GM19043 (cell line): Measurements from ENCODE around the gene ATP10A.

Experiments used
- ATAC-seq: cut with Tn5 transposase; IDR thresholded peaks from one replicate; pipeline ENCODE4 v1.9.1; 2021; ENCODE audit warnings: low read depth; ENCODE audit not compliant: unreplicated experiment

ATP10A gene

GRCh38 chr15:25690673-25691543 lies 172.2 kb downstream of the ATP10A start:
- ATAC-seq = no peak

DNA sequence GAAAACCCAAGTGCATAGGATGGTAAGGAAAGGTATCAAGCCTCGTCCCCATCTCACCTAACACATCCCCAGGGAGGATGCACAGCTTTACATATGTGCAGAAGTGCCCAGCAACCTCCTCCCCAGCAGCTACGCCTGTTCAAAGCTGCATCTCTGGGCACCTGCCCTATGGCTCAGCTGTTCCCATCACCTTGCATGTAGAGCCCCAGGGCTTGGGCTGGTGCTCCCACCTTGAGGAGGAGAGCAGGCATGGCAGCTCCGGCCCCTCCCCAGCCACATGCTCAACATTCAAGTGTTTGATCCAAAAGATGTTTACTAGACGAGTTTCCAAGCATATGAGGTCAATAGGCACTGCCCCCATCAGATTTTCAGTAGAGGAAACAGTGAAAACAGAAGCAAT lies 173.5 kb downstream of the ATP10A start:
- ATAC-seq = no peak

GRCh38 chr15:25688166-25688565 lies 175.0 kb downstream of the ATP10A start:
- ATAC-seq = no peak

- ATAC-seq = no peak
Observed at GRCh38 chr15:25687689-25688088, 175.4 kb downstream of the ATP10A start.

DNA sequence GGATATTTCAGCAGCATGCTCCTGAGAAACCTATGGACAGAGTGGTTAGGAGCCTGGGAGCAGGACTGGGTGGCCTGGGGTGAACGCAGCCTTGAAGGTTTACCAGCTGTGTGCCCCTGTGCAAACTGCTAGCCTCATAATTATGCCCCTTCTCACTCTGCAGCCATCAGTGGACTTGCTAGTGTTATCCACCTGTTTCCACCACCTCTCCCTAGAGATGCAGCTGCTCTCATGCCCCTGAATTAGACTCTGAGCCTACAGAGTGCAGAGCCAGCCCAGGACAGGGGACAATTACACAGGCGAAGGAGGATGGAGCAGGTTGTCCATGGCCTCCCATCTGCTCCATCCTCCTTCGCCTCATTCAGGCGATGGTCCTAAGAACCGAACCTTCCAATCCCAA lies 175.9 kb downstream of the ATP10A start:
- ATAC-seq = no peak

GRCh38 chr15:25686780-25687179 lies 176.3 kb downstream of the ATP10A start:
- no peak for ATAC-seq

DNA sequence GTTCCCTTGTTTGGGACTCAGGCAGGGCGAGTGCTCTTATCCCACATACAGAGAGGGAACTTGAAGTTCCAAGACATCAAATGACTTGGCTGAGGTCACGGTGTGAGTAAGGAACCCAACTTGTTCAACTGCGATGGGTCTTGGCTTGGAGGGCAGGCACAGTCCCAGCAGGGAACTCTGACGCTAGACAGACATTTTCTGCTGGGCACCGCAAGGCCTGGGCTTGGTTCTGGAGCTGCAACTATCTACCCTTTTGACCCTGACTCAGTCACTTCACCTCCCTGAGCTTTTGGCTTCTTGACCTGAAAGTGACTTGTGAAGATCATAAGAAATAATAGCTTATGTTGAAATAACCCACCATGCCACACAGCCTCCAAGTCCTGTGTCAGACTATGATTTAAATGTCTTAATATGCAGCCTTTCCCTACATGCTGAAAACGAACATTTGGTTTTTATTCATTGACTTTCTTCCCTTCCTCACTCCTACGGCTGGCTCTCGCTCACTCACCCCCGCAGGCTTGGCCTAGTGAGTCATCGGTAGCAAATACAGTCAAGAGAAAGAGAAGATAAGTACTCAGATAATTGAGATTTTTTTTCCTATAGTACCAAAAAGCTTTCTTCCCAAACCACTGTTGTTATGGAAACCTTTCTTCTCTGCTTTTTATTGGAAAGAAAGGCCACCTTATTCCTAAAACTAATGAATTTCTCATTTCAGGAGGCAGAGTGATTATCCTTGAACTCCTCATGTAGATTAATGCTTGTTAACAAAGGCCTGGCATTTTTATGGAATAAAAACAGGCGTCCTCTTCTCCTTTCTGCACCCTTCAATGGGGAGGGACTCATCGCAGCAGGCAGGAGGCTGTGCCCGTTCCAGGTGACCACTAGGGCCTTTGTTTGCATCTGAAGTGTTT lies 178.4 kb downstream of the ATP10A start:
- no peak for ATAC-seq

GRCh38 chr15:25683911-25684310 lies 179.2 kb downstream of the ATP10A start:
- ATAC-seq = no peak

GRCh38 chr15:25683415-25683814 lies 179.7 kb downstream of the ATP10A start:
- no peak for ATAC-seq

DNA sequence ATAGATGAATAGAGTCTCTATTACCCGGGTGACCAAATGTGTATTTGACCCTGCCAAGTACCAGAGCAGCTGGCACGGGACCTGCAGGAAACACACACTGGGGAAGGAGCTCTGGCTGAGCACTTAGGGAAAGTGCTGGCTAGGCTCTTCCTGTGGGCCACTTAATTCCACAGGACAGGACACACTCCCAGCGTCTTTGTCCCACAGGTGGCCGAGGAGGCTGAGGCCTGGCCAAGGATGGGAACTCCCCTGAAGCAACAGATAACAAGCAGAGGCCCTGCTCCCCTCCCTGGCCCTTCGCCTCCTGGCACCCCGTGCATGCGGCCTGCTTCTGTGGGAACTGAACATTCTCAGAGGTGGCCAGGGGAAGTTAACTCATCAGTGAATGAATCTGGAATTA lies 180.8 kb downstream of the ATP10A start:
- no peak for ATAC-seq

- no peak for ATAC-seq
Observed at GRCh38 chr15:25680686-25681025, 182.5 kb downstream of the ATP10A start.

- ATAC-seq = no peak
Observed at GRCh38 chr15:25679964-25680685, 183.0 kb downstream of the ATP10A start.

- no peak for ATAC-seq
Observed at GRCh38 chr15:25679492-25679891, 183.6 kb downstream of the ATP10A start.

- ATAC-seq = no peak
Observed at GRCh38 chr15:25678500-25678855, 184.6 kb downstream of the ATP10A start.

DNA sequence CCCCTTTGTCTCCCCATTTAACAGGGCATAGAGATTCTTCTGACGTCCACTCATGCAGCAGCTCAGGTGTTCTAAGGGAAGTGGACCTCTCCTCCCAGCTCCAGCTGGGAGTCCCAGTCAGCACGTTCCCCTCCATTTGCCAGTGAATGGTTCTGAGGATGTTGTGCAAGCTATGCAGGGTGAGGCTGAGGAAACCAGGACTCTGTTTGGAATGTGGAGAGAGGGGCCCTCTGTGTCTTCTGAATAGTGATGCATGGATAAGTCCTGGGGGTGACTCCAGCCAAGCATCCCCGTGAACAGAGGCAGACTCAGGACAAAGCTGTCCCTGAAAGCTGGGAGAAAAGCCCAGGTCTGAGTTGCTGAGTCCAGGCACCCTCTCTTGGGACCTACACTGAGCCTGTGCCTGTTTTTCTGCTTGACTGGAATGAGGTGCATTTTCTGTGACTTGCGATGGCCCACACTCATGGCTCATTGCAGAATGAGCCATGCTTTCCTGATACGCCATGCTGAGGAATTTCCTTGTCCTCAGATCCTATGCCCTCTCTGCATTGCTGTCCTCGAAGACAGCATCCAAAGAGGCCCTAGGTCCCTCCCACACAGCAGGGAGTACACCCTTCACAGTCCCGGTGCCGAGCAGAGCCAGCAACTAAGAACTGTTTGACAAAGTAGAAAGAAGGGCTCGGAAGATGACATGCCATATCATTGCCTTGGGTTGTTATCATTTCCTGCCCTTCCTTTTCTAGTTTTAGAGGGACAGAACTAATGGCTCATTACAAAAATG lies 185.2 kb downstream of the ATP10A start:
- ATAC-seq = no peak

DNA sequence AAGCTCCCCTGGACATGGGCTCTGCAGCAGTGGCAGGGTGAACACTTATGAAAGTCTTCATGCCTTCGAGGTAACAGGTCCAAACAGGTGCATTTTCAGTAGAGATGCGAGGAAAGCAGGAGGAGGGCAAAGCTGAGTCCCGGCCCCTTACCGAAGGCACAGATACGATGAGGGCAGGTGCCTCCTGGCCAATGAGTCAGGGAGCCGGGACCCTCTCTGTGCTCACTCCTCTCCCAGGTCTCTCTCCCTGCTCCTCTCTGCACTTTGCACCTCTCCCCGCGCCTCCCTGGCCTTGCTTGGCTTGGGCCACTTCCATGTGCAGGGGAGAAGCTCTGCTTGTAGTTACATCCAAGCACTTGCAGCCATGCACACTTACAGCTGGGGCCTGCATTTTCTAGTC lies 187.1 kb downstream of the ATP10A start:
- no peak for ATAC-seq

DNA sequence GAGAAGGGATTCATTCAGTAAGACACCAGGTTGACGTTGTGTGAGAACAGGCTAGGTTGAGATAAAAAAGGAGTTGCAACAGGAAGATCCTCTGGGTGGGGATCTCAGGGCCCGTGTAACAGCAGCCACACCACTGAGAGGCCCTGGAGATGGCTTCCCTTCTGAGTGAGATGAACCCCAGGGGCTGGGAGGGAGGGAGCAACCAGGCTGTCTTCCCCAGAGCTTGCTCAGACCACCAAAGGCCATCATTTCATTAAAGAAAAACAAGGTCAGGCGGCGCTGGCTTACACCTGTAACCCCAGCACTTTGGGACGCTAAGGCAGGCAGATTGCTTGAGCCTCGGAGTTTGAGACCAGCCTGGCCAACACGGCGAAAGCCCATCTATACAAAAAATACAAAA lies 187.7 kb downstream of the ATP10A start:
- ATAC-seq = no peak

DNA sequence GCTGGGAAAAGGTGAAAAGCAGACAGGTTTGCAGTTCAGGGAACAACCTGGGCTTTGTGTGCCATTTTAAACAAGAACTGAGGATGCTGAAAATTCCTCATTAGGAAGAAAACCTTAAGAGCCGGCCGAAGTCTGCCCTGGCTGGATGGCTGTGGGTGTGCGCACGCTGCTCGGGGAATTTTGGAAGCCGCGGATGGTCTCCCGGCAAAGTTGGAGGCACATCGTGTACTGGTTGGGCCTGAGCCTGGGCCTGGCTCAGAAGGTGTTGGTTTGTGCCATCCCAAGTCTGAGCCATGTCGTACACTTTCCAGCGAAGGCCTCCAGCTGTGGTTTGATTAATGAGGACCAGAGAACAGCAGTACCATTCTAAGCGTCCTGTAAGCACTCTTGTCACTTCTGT lies 188.2 kb downstream of the ATP10A start:
- ATAC-seq = no peak

- ATAC-seq = no peak
Observed at GRCh38 chr15:25673972-25674371, 189.2 kb downstream of the ATP10A start.

GRCh38 chr15:25673351-25673750 lies 189.8 kb downstream of the ATP10A start:
- ATAC-seq = no peak
